ENCODE measurements around the gene ARPC1A. TPM values are rescaled to one million over a fixed set of nuclear protein-coding genes. Genes with fewer than 3 reads are reported as not detected.
"Not testable (repeated sequence)": the region's sequence is repeated elsewhere in the genome, so short reads cannot be mapped to it uniquely, and the experiment has no call there.

ARPC1A gene
- 183 and 193 TPM in 2 replicates for total RNA-seq (2014; rRNA removed)
- Bru-seq, nascent RNA, result percentile 98 among the genes with signal in this experiment
- percentile 100 among the genes with signal in this experiment for BruChase-seq, experiment 1, labeled RNA remaining after a 6-hour chase
- percentile 99 among the genes with signal in this experiment for BruChase-seq, experiment 2, labeled RNA remaining after a 2-hour chase
- long read RNA-seq, transcript ARPC1A-201 (10 exons, 1,565 nt), result major isoform, 455 of 547 reads
- long read RNA-seq, partial matches to known transcripts, result 51 of 547 reads
- long read RNA-seq, other reads (novel, unspliced or antisense), result 40 of 547 reads

DNA sequence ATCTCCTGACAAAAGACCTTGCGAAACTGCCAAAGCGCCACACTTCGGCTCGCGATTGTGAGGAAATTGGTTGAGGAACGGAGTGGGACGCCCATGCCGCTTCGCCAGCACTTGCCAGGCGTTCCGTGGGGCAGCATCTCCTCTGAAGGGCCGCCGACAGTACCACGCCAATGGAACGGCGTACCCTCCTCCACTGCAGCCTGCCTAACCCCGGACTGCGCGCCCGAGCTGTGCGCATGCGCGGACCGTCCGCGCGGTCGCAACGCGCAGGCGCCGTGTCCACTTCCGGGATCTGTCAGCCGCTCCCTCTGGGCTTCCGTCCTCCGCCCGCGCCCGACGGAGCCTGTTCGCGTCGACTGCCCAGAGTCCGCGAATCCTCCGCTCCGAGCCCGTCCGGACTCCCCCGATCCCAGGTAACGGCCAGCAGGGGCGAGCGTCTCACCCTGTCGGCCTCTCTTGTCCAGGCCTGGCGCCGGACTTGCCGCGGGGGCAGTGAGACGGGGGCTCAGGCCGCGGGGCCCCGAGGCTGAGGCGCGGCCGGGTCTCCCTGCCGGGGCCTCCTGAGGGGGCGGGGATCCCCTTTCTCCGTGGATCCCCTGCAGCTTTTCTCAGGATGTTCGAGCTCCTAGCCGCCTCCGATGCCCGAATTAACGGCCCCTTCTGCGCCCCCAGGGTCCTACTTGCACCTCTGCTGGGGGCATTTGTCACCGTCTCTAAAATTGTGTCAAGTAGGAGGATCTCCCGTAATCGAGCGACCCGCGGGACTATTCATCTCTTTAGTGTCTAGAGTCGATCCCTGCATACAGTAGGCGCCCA is at the start of gene ARPC1A:
ARPC1A (plus strand) TSS at position 307 of the 816 bp plus-strand sequence. CDS start 7,456 bp downstream, outside the sequence.
- no TSS peak for BruUV-seq (replicated peaks)
- H2AFZ ChIP-seq (ENCODE audit: low read length), result peak within 1 kb of the TSS; percentile 81
- no peaks in the 10 kb centered on the region for H3K9me2 ChIP-seq (replicated peaks; ENCODE audit: low read length)
- H3K27me3 ChIP-seq (ENCODE audit: low read length), result no peaks in the 10 kb centered on the region
- intact Hi-C loops (cut with micrococcal nuclease), result loop anchor here (5.0 kb wide), 2 partner anchors 183 to 283 kb away; partner anchors contain the start of gene SMURF1
- H3K4me3 ChIP-seq (ENCODE audit: low read length), result peak within 1 kb of the TSS; percentile 72
- no peaks in the 10 kb centered on the region for H3F3A ChIP-seq (ENCODE audit: low read length, unreplicated experiment)
- H3K9ac ChIP-seq (ENCODE audit: low read length), result peak within 1 kb of the TSS; percentile 99
- H4K20me1 ChIP-seq (ENCODE audit: low read length), result no peaks in the 10 kb centered on the region
- peak within 1 kb of the TSS; percentile 100 for H3K4me2 ChIP-seq (ENCODE audit: low read length)
- H3K4me1 ChIP-seq (ENCODE audit: insufficient read depth, low read length), result peaks cover 35% of the 10 kb centered on the region
- ATAC-seq, result peak; percentile 78
- no peaks in the 10 kb centered on the region for H3K9me3 ChIP-seq (ENCODE audit: low read length)
- no peaks in the 10 kb centered on the region for H3K36me3 ChIP-seq (ENCODE audit: low read depth, low read length)
- peaks cover 58% of the 10 kb centered on the region for H3K79me2 ChIP-seq (ENCODE audit: low read length)
- TF ChIP-seq EZH2 (IDR thresholded peaks at IDR 0.05; ENCODE audit: low read length, unreplicated experiment), result no peak
- TF ChIP-seq EZH2phosphoT487 (IDR thresholded peaks at IDR 0.05; ENCODE audit: borderline replicate concordance, low read length), result no peak
- TF ChIP-seq CTCF (conservative IDR thresholded peaks at IDR 0.05; ENCODE audit: low read depth, low read length), result no peak
- peak; percentile 94 for DNase-seq
- ChIA-PET POLR2A (ENCODE audit: unreplicated experiment) (no interaction called here), CTCF (no interaction called here)
- H3K27ac ChIP-seq (ENCODE audit: low read length), result peak within 1 kb of the TSS; percentile 65

DNA sequence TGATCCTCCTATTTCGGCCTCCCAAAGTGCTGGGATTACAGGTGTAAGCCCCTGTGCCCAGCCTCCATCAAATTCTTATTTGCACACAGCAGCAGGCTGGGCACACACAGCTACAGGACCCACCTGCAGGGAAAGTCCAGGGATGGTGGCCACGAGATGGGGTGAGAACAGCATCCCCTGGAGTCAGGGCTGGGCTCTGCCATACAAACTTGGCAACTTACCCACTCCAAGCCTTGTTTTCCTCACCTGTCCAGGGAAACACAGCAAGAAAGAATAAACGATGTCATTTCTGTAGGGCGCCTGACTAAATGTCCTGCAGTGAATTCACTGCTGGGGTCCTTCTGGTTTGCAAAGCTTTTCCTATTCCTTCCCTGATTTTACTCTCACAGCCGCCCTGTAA is 47.5 kb upstream of the ARPC1A start:
- H3K4me3 ChIP-seq (ENCODE audit: low read length), result no peak overlapping the region
- ATAC-seq, result no peak
- CTCF ChIA-PET, result no interaction called here

DNA sequence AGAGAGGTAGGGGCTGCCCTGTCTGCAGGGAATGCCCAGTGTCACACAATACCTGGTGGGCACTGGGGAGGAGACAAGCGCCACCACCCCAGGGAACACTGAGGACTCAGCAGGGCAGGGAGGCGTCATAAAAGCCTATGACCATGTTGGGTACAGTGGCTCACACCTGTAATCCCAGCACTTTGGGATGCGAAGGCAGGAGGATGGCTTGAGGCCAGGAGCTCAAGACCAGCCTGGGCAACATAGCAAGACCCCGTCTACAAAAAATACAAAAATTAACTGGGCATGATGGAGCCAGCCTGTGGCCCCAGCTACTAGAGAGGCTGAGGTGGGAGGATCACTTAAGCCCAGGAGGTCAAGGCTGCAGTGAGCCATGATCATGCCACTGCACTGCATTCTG is 41.5 kb upstream of the ARPC1A start:
- H4K20me1 ChIP-seq (ENCODE audit: low read length); H3K4me2 ChIP-seq (ENCODE audit: low read length); DNase-seq; H3K36me3 ChIP-seq (ENCODE audit: low read depth, low read length); H2AFZ ChIP-seq (ENCODE audit: low read length); H3K4me3 ChIP-seq (ENCODE audit: low read length); H3K4me1 ChIP-seq (ENCODE audit: insufficient read depth, low read length); H3K9me2 ChIP-seq (replicated peaks; ENCODE audit: low read length); H3K9ac ChIP-seq (ENCODE audit: low read length); ATAC-seq; BruUV-seq (replicated peaks); intact Hi-C loops (cut with micrococcal nuclease); H3F3A ChIP-seq (ENCODE audit: low read length, unreplicated experiment); H3K9me3 ChIP-seq (ENCODE audit: low read length); H3K27me3 ChIP-seq (ENCODE audit: low read length); CTCF ChIA-PET; POLR2A ChIA-PET (ENCODE audit: unreplicated experiment); H3K79me2 ChIP-seq (ENCODE audit: low read length); H3K27ac ChIP-seq (ENCODE audit: low read length): not testable (repeated sequence)

More for the DNA sequence above, 47.5 kb upstream of the ARPC1A start:
- Histone ChIP-seq H3K4me1 (ENCODE audit: insufficient read depth, low read length) (peaks cover 17% of the 10 kb centered on the region), H3K36me3 (ENCODE audit: low read depth, low read length) (no peaks in the 10 kb centered on the region), H3K79me2 (ENCODE audit: low read length) (no peaks in the 10 kb centered on the region), H3K27me3 (ENCODE audit: low read length) (no peaks in the 10 kb centered on the region), H3K27ac (ENCODE audit: low read length) (no peak overlapping the region), H3K9ac (ENCODE audit: low read length) (no peak overlapping the region), H3K9me2 (replicated peaks; ENCODE audit: low read length) (no peaks in the 10 kb centered on the region), H2AFZ (ENCODE audit: low read length) (no peak overlapping the region), H3F3A (ENCODE audit: low read length, unreplicated experiment) (no peaks in the 10 kb centered on the region), H4K20me1 (ENCODE audit: low read length) (no peaks in the 10 kb centered on the region), H3K9me3 (ENCODE audit: low read length) (no peaks in the 10 kb centered on the region), H3K4me2 (ENCODE audit: low read length) (no peak overlapping the region)
- BruUV-seq (replicated peaks), result no TSS peak
- TF ChIP-seq CTCF (conservative IDR thresholded peaks at IDR 0.05; ENCODE audit: low read depth, low read length) (peak; percentile 13; the same call in 1 of the 2 replicates), EZH2phosphoT487 (IDR thresholded peaks at IDR 0.05; ENCODE audit: borderline replicate concordance, low read length) (no peak)
- no peak for DNase-seq
- intact Hi-C loops (cut with micrococcal nuclease), result no loop called here
- POLR2A ChIA-PET (ENCODE audit: unreplicated experiment), result no interaction called here
